ENCODE measurements around the gene TCP11L2. TPM values are rescaled to one million over a fixed set of nuclear protein-coding genes. Genes with fewer than 3 reads are reported as not detected.

The TCP11L2 gene
- total and polyA plus RNA-seq, 2 of the 13 experiments (the other 11 are each of a cell fraction or from before 2014, with no cell fraction given) = 4.6 to 24.1 TPM

DNA sequence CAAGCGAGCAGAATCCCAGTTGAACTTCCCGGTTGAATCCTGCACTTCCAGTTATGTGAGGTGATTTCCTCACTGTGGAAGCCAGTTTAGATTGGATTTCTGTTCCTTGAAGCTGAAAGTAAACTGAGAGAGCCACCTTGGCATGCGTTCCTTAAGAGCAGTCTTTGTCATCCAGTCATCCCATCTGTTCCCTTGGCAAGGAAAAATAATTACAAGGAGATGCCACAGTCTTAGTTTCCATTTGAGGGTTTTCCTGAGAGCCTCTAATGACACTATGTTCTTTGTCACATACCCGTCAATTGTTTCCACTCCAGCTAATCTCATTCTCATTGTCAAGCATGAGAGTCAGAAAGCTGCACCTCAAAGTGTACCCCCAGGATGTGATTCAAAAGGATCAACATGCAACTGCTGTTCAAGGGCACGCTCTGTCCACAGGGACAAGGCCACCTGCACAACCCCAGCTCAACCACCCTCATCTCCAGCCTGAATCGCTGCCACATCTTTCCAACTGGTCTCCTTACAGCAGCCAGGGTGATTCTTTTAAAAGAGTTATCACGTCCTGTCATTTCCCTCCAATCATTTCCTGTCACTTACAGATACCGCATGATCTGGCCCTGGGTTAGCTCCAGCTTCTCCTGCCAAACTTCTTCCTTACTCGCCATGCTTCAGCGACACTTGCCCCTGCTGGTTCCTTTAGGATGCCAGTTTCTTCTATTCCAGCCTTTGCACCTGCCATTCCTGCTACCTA is 18.0 kb upstream of the TCP11L2 start (continued):
- TF ChIP-seq, protein P1, sequence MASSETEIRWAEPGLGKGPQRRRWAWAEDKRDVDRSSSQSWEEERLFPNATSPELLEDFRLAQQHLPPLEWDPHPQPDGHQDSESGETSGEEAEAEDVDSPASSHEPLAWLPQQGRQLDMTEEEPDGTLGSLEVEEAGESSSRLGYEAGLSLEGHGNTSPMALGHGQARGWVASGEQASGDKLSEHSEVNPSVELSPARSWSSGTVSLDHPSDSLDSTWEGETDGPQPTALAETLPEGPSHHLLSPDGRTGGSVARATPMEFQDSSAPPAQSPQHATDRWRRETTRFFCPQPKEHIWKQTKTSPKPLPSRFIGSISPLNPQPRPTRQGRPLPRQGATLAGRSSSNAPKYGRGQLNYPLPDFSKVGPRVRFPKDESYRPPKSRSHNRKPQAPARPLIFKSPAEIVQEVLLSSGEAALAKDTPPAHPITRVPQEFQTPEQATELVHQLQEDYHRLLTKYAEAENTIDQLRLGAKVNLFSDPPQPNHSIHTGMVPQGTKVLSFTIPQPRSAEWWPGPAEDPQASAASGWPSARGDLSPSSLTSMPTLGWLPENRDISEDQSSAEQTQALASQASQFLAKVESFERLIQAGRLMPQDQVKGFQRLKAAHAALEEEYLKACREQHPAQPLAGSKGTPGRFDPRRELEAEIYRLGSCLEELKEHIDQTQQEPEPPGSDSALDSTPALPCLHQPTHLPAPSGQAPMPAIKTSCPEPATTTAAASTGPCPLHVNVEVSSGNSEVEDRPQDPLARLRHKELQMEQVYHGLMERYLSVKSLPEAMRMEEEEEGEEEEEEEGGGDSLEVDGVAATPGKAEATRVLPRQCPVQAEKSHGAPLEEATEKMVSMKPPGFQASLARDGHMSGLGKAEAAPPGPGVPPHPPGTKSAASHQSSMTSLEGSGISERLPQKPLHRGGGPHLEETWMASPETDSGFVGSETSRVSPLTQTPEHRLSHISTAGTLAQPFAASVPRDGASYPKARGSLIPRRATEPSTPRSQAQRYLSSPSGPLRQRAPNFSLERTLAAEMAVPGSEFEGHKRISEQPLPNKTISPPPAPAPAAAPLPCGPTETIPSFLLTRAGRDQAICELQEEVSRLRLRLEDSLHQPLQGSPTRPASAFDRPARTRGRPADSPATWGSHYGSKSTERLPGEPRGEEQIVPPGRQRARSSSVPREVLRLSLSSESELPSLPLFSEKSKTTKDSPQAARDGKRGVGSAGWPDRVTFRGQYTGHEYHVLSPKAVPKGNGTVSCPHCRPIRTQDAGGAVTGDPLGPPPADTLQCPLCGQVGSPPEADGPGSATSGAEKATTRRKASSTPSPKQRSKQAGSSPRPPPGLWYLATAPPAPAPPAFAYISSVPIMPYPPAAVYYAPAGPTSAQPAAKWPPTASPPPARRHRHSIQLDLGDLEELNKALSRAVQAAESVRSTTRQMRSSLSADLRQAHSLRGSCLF (CRISPR knock-in tag; IDR thresholded peaks at IDR 0.05; ENCODE audit: borderline replicate concordance) = no peak
- TF ChIP-seq ELF4 (CRISPR knock-in tag; IDR thresholded peaks at IDR 0.05; ENCODE audit: borderline replicate concordance) = no peak
- TF ChIP-seq, protein P2, sequence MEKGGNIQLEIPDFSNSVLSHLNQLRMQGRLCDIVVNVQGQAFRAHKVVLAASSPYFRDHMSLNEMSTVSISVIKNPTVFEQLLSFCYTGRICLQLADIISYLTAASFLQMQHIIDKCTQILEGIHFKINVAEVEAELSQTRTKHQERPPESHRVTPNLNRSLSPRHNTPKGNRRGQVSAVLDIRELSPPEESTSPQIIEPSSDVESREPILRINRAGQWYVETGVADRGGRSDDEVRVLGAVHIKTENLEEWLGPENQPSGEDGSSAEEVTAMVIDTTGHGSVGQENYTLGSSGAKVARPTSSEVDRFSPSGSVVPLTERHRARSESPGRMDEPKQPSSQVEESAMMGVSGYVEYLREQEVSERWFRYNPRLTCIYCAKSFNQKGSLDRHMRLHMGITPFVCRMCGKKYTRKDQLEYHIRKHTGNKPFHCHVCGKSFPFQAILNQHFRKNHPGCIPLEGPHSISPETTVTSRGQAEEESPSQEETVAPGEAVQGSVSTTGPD (CRISPR knock-in tag; IDR thresholded peaks at IDR 0.05) = no peak
- peak; percentile 88; the same call in 1 of the 2 replicates for TF ChIP-seq ZBTB20 (CRISPR knock-in tag; IDR thresholded peaks at IDR 0.05; ENCODE audit: borderline replicate concordance, low read depth)
- TF ChIP-seq SMAD9 (CRISPR knock-in tag; IDR thresholded peaks at IDR 0.05) = no peak
- TF ChIP-seq, protein P3, sequence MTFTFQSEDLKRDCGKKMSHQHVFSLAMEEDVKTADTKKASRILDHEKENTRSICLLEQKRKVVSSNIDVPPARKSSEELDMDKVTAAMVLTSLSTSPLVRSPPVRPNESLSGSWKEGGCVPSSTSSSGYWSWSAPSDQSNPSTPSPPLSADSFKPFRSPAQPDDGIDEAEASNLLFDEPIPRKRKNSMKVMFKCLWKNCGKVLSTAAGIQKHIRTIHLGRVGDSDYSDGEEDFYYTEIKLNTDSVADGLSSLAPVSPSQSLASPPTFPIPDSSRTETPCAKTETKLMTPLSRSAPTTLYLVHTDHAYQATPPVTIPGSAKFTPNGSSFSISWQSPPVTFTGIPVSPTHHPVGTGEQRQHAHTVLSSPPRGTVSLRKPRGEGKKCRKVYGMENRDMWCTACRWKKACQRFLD (CRISPR knock-in tag; IDR thresholded peaks at IDR 0.05; ENCODE audit: borderline replicate concordance) = no peak
- TF ChIP-seq, protein P4, sequence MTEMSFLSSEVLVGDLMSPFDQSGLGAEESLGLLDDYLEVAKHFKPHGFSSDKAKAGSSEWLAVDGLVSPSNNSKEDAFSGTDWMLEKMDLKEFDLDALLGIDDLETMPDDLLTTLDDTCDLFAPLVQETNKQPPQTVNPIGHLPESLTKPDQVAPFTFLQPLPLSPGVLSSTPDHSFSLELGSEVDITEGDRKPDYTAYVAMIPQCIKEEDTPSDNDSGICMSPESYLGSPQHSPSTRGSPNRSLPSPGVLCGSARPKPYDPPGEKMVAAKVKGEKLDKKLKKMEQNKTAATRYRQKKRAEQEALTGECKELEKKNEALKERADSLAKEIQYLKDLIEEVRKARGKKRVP (CRISPR knock-in tag; IDR thresholded peaks at IDR 0.05) = peak in 1 of 2 experiments; percentile 94; a peak in 2 of 4 replicates
- TF ChIP-seq ZNF530 (CRISPR knock-in tag; IDR thresholded peaks at IDR 0.05; ENCODE audit: low read depth) = no peak
- peak; percentile 78; the same call in 1 of the 2 replicates for TF ChIP-seq TARDBP (CRISPR knock-in tag; IDR thresholded peaks at IDR 0.05)
- TF ChIP-seq ZNF138 (CRISPR knock-in tag; IDR thresholded peaks at IDR 0.05; ENCODE audit: low read depth) = no peak
- no peak for TF ChIP-seq TCF12 (IDR thresholded peaks at IDR 0.05)
- TF ChIP-seq TCF12 (CRISPR knock-in tag; IDR thresholded peaks at IDR 0.05) = peak; percentile 75; the same call in 1 of the 2 replicates
- TF ChIP-seq RELA (CRISPR knock-in tag; IDR thresholded peaks at IDR 0.05) = no peak
- no peak for TF ChIP-seq BRCA1 (CRISPR knock-in tag; IDR thresholded peaks at IDR 0.05)
- peak; percentile 96; the same call in 1 of the 2 replicates for TF ChIP-seq HMG20A (CRISPR knock-in tag; IDR thresholded peaks at IDR 0.05; ENCODE audit: borderline replicate concordance)
- no peak for TF ChIP-seq ZFP90 (CRISPR knock-in tag; IDR thresholded peaks at IDR 0.05; ENCODE audit: borderline replicate concordance)
- TF ChIP-seq KMT2B (CRISPR knock-in tag; IDR thresholded peaks at IDR 0.05) = no peak
- peak; percentile 57 for TF ChIP-seq GATAD1 (CRISPR knock-in tag; IDR thresholded peaks at IDR 0.05)
- no peak for TF ChIP-seq ZFP62 (CRISPR knock-in tag; IDR thresholded peaks at IDR 0.05)
- peak; percentile 68; the same call in 1 of the 2 replicates for TF ChIP-seq ZNF703 (CRISPR knock-in tag; IDR thresholded peaks at IDR 0.05; ENCODE audit: borderline replicate concordance)
